GM12878 (cell line): ENCODE results near the gene SHROOM1. TPM values are rescaled to one million over a fixed set of nuclear protein-coding genes. Genes with fewer than 3 reads are reported as not detected.

Experiments used
- CEBPZ ChIP-seq: fragments of 150-350 bp; IDR thresholded peaks from 2 replicates; pipeline ENCODE4 v1.6.1; 2016; ENCODE audit warnings: low read depth, low read length
- CUX1 ChIP-seq: IDR thresholded peaks from 2 replicates; pipeline ENCODE4 v1.6.1; 2012; ENCODE audit warnings: improper control_type of control experiment, low read depth, low read length; ENCODE audit not compliant: insufficient replicate concordance
- ELK1 ChIP-seq: IDR thresholded peaks from 2 replicates; pipeline ENCODE4 v1.6.1; 2012; ENCODE audit warnings: low read depth, low read length, improper control_type of control experiment
- ETV6 ChIP-seq, 2 experiments: fragments of 450-650 bp in 1 of 2; IDR thresholded peaks in 1 of 2; conservative IDR thresholded peaks in 1 of 2; 2 replicates each; pipeline ENCODE4 v1.6.1; 2014; ENCODE audit warnings: antibody characterized with exemption in 1 of 2, borderline replicate concordance in 1 of 2, low read depth in 1 of 2, mild to moderate bottlenecking in 1 of 2, moderate library complexity in 1 of 2
- HSF1 ChIP-seq: fragments of 150-350 bp; IDR thresholded peaks from 2 replicates; pipeline ENCODE4 v1.6.1; 2014; ENCODE audit warnings: mild to moderate bottlenecking, low read depth, low read length
- IKZF1 ChIP-seq: fragments of 450-650 bp; conservative IDR thresholded peaks from 2 replicates; pipeline ENCODE4 v1.6.1; 2017; ENCODE audit warnings: antibody characterized with exemption, mild to moderate bottlenecking
- JUNB ChIP-seq: IDR thresholded peaks from 2 replicates; pipeline ENCODE4 v1.6.1; 2016; ENCODE audit warnings: antibody characterized with exemption, mild to moderate bottlenecking
- JUND ChIP-seq: IDR thresholded peaks from 2 replicates; pipeline ENCODE4 v1.6.1; 2012; ENCODE audit warnings: low read depth, mild to moderate bottlenecking, low read length, improper control_type of control experiment, moderate library complexity
- KLF5 ChIP-seq: fragments of 450-650 bp; IDR thresholded peaks from 2 replicates; pipeline ENCODE4 v1.6.1; 2014; ENCODE audit warnings: mild to moderate bottlenecking; ENCODE audit not compliant: partially characterized antibody
- MEF2A ChIP-seq: IDR thresholded peaks from 2 replicates; pipeline ENCODE4 v1.6.1; 2011; ENCODE audit warnings: low read depth, mild to moderate bottlenecking, low read length, moderate library complexity; ENCODE audit not compliant: insufficient read depth
- MTA2 ChIP-seq: fragments of 450-650 bp; IDR thresholded peaks from 2 replicates; pipeline ENCODE4 v1.6.1; 2016; ENCODE audit warnings: low read depth, mild to moderate bottlenecking, moderate library complexity
- NBN ChIP-seq: fragments of 450-650 bp; IDR thresholded peaks from 2 replicates; pipeline ENCODE4 v1.6.1; 2016
- NFXL1 ChIP-seq: fragments of 450-650 bp; IDR thresholded peaks from 2 replicates; pipeline ENCODE4 v1.6.1; 2017; ENCODE audit warnings: antibody characterized with exemption, mild to moderate bottlenecking, borderline replicate concordance
- NR2C1 ChIP-seq: fragments of 450-650 bp; IDR thresholded peaks from 2 replicates; pipeline ENCODE4 v1.6.1; 2017; ENCODE audit warnings: antibody characterized with exemption, mild to moderate bottlenecking, moderate library complexity
- STAT1 ChIP-seq: fragments of 450-650 bp; conservative IDR thresholded peaks from 2 replicates; pipeline ENCODE4 v1.6.1; 2014; ENCODE audit warnings: antibody characterized with exemption, mild to moderate bottlenecking
- TCF12 ChIP-seq: IDR thresholded peaks from 2 replicates; pipeline ENCODE4 v1.6.1; 2011; ENCODE audit warnings: low read depth, mild to moderate bottlenecking, low read length
- TCF7 ChIP-seq: IDR thresholded peaks from 2 replicates; pipeline ENCODE4 v1.6.1; 2014; ENCODE audit warnings: antibody characterized with exemption, borderline replicate concordance
- ZNF622 ChIP-seq: fragments of 450-650 bp; IDR thresholded peaks from 2 replicates; pipeline ENCODE4 v1.6.1; 2017; ENCODE audit warnings: mild to moderate bottlenecking, inconsistent platforms
- ZSCAN29 ChIP-seq: fragments of 450-650 bp; IDR thresholded peaks from 2 replicates; pipeline ENCODE4 v1.6.1; 2017; ENCODE audit warnings: mild to moderate bottlenecking, moderate library complexity
- polyA plus RNA-seq, 11 experiments: library from polyadenylated mRNA; depleted of rRNA in 4 of 11; unstranded in 6 of 11; stranded (reverse) in 5 of 11; fragments of >200 nt; fragmentation: Nextera tagmentation in 4 of 11; fragmentation: Illumina TruSeq in 1 of 11; extraction: Ambion mirVana in 4 of 11; extraction: Trizol in 1 of 11; gene quantifications; 1 replicate in 1 of 11; 2 replicates in 10 of 11; pipeline versions ENCODE4 v1.2.1 to v1.2.3, GENCODE V29; 2011 to 2016; ENCODE audit warnings: inconsistent platforms in 2 of 11, missing spikeins in 2 of 11, low read depth in 1 of 11
- total RNA-seq, 4 experiments: library from RNA; depleted of rRNA in 3 of 4; stranded (reverse); fragments of >200 nt in 3 of 4; fragmentation: Illumina TruSeq in 1 of 4; extraction: Trizol in 1 of 4; gene quantifications; 2 replicates each; pipeline versions ENCODE4 v1.2.1 to v1.2.3, GENCODE V29; 2013 to 2021

Gene SHROOM1
- total and polyA plus RNA-seq, 10 of the 15 experiments (the other 5 are each of a cell fraction or from before 2014, with no cell fraction given), result 0.05 to 3.9 (median 1.3) TPM

GRCh38 chr5:132866342-132867045, 36.0 kb upstream of the SHROOM1 start, which contains the start of the genes GDF9 and UQCRQ (continued):
- TF ChIP-seq CEBPZ (no peak), MTA2 (peak; percentile 25; the same call in 1 of the 2 replicates), NFXL1 (no peak), ETV6 (conservative IDR thresholded peaks at IDR 0.05 in 1 of 2, IDR thresholded peaks at IDR 0.05 in 1 of 2; ENCODE audit: borderline replicate concordance in 1 of 2, low read depth in 1 of 2) (no peak), ZSCAN29 (no peak), STAT1 (no peak), NR2C1 (peak; percentile 80), MEF2A (0 out of 2 replicates have a peak, but pooled peaks have one; percentile 37), TCF12 (no peak), NBN (peak; percentile 93), JUND (peak; percentile 98), JUNB (no peak), IKZF1 (peak; percentile 79), CUX1 (no peak), TCF7 (no peak), HSF1 (no peak), KLF5 (peak; percentile 98), ELK1 (peak; percentile 68; the same call in 1 of the 2 replicates), ZNF622 (no peak)
